Brain microvascular endothelial cell (primary cell): Measurements from ENCODE around the gene JUP.
A peak's percentile ranks its signal among the peaks of the same experiment; 100 is the strongest.

ENCODE experiments used
- DNase-seq: peaks from one replicate; pipeline ENCODE4 v3.0.0-alpha.2; 2020
- H3K27ac ChIP-seq: fragments of 250-450 bp; sonication (Bioruptor Pico); 2 replicates; pipeline ENCODE4 v1.5.1; 2020; ENCODE audit warnings: mild to moderate bottlenecking, moderate library complexity
- H3K27me3 ChIP-seq: fragments of 250-450 bp; sonication (Bioruptor Pico); replicated peaks from 2 replicates; pipeline ENCODE4 v1.5.1; 2020; ENCODE audit warnings: mild to moderate bottlenecking
- H3K36me3 ChIP-seq: fragments of 250-450 bp; sonication (Bioruptor Pico); replicated peaks from 2 replicates; pipeline ENCODE4 v1.5.1; 2020; ENCODE audit warnings: mild to moderate bottlenecking
- H3K4me3 ChIP-seq: 2 replicates; pipeline ENCODE4 v1.5.1; 2011; ENCODE audit warnings: low read depth, mild to moderate bottlenecking, control low read depth, low read length, moderate library complexity
- CTCF ChIP-seq: IDR thresholded peaks from 2 replicates; pipeline ENCODE4 v1.5.1; 2011; ENCODE audit warnings: low read depth, mild to moderate bottlenecking, moderate library complexity, low read length, control low read depth, inconsistent platforms; ENCODE audit errors: missing control alignments
- in situ Hi-C: cut with HindIII; loops from 2 replicates; pipeline ENCODE4 v1.10.0; 2017; ENCODE audit warnings: low sequenced_read_pairs, low pct_ligation_motif_present

JUP gene

GRCh38 chr17:41785859-41786226 is 668 bp downstream of the JUP start:
- H3K27ac ChIP-seq, result peak overlapping the region; percentile 47
- no peaks in the 10 kb centered on the region for H3K36me3 ChIP-seq
- in situ Hi-C loops, result no loop called here
- DNase-seq, result no peak
- H3K4me3 ChIP-seq, result peak overlapping the region; percentile 81
- no peak for TF ChIP-seq CTCF
- H3K27me3 ChIP-seq, result no peaks in the 10 kb centered on the region

GRCh38 chr17:41785091-41785858 is 1.2 kb downstream of the JUP start:
- in situ Hi-C loops, result no loop called here
- H3K36me3 ChIP-seq, result no peaks in the 10 kb centered on the region
- no peak for DNase-seq
- no peaks in the 10 kb centered on the region for H3K27me3 ChIP-seq
- peak overlapping the region; percentile 47 for H3K27ac ChIP-seq
- no peak for TF ChIP-seq CTCF
- peak overlapping the region; percentile 81 for H3K4me3 ChIP-seq

- no peak for TF ChIP-seq CTCF
- H3K4me3 ChIP-seq, result peak overlapping the region; percentile 81
- in situ Hi-C loops, result no loop called here
- no peaks in the 10 kb centered on the region for H3K27me3 ChIP-seq
- no peak overlapping the region for H3K27ac ChIP-seq
- no peaks in the 10 kb centered on the region for H3K36me3 ChIP-seq
- DNase-seq, result peak; percentile 65
Measured at GRCh38 chr17:41784207-41784744, 2.2 kb downstream of the JUP start.

- no peak for DNase-seq
- no peaks in the 10 kb centered on the region for H3K27me3 ChIP-seq
- H3K4me3 ChIP-seq, result no peak overlapping the region
- no peak for TF ChIP-seq CTCF
- in situ Hi-C loops, result no loop called here
- no peak overlapping the region for H3K27ac ChIP-seq
- H3K36me3 ChIP-seq, result no peaks in the 10 kb centered on the region
Measured at GRCh38 chr17:41782142-41782541, 4.4 kb downstream of the JUP start.

- DNase-seq, result no peak
- in situ Hi-C loops, result no loop called here
- TF ChIP-seq CTCF, result no peak
- no peak overlapping the region for H3K27ac ChIP-seq
- H3K27me3 ChIP-seq, result no peaks in the 10 kb centered on the region
- H3K36me3 ChIP-seq, result no peaks in the 10 kb centered on the region
- no peak overlapping the region for H3K4me3 ChIP-seq
Measured at GRCh38 chr17:41781404-41782110, 5.0 kb downstream of the JUP start.
